ENCODE data around the gene ZFP92.

- TF ChIP-seq REST (IDR thresholded peaks at IDR 0.05; ENCODE audit: insufficient read depth in 1 of 2, low read depth in 2 of 2, low read length in 2 of 2) = no peak
- TF ChIP-seq TAF1 (IDR thresholded peaks at IDR 0.05; ENCODE audit: borderline replicate concordance, insufficient read depth, low read length) = no peak
- TF ChIP-seq POLR2AphosphoS5 (IDR thresholded peaks at IDR 0.05; ENCODE audit: low read depth, low read length) = no peak
- no peak for TF ChIP-seq FOXP2 (optimal IDR thresholded peaks at IDR 0.05; ENCODE audit: borderline replicate concordance, extremely low read depth, extremely low read length, insufficient read depth)
Measured at GRCh38 chrX:153382563-153383482, 28.4 kb upstream of the ZFP92 start.

Measured in PFSK-1 (cell line).